HG03060 (cell line): ENCODE measurements around the gene ADGRF1.
"Not testable (repeated sequence)": the region's sequence is repeated elsewhere in the genome, so short reads cannot be mapped to it uniquely, and the experiment has no call there.

Experiments used
- ATAC-seq: cut with Tn5 transposase; IDR thresholded peaks from one replicate; pipeline ENCODE4 v1.9.1; 2021; ENCODE audit warnings: low read depth, moderate number of reproducible peaks; ENCODE audit not compliant: unreplicated experiment

Gene ADGRF1

GRCh38 chr6:47042275-47042791 is at the start of gene ADGRF1:
Gene ADGRF1 (minus strand): TSS chr6:47042332. CDS start chr6:47029061, 13,271 bp downstream.
- no peak for ATAC-seq

- no peak for ATAC-seq
Measured at GRCh38 chr6:47090881-47091280, 48.7 kb upstream of the ADGRF1 start.

- ATAC-seq = not testable (repeated sequence)
Measured at GRCh38 chr6:47089473-47089872, 47.3 kb upstream of the ADGRF1 start.

GRCh38 chr6:47086051-47086770 is 44.1 kb upstream of the ADGRF1 start:
- no peak for ATAC-seq

GRCh38 chr6:47084610-47085009 is 42.5 kb upstream of the ADGRF1 start:
- no peak for ATAC-seq

- no peak for ATAC-seq
Measured at GRCh38 chr6:47083586-47084047, 41.5 kb upstream of the ADGRF1 start.

- ATAC-seq = no peak
Measured at GRCh38 chr6:47080083-47080596, 38.0 kb upstream of the ADGRF1 start.

GRCh38 chr6:47079638-47080037 is 37.5 kb upstream of the ADGRF1 start:
- ATAC-seq = no peak

GRCh38 chr6:47078991-47079390 is 36.9 kb upstream of the ADGRF1 start:
- ATAC-seq = no peak

- ATAC-seq = no peak
Measured at GRCh38 chr6:47076422-47077344, 34.6 kb upstream of the ADGRF1 start.

GRCh38 chr6:47075741-47076421 is 33.7 kb upstream of the ADGRF1 start:
- ATAC-seq = no peak

GRCh38 chr6:47075168-47075567 is 33.0 kb upstream of the ADGRF1 start:
- ATAC-seq = no peak

GRCh38 chr6:47073125-47074110 is 31.3 kb upstream of the ADGRF1 start:
- no peak for ATAC-seq

GRCh38 chr6:47072667-47073066 is 30.5 kb upstream of the ADGRF1 start:
- ATAC-seq = no peak

GRCh38 chr6:47071681-47072080 is 29.5 kb upstream of the ADGRF1 start:
- no peak for ATAC-seq

- no peak for ATAC-seq
Measured at GRCh38 chr6:47070461-47070860, 28.3 kb upstream of the ADGRF1 start.

- ATAC-seq = no peak
Measured at GRCh38 chr6:47069156-47069555, 27.0 kb upstream of the ADGRF1 start.

GRCh38 chr6:47066418-47066817 is 24.3 kb upstream of the ADGRF1 start:
- no peak for ATAC-seq

- peak; percentile 97 for ATAC-seq
Measured at GRCh38 chr6:47064274-47064673, 22.1 kb upstream of the ADGRF1 start.
